H1 (cell line): Measurements from ENCODE around the gene MYH3. TPM values are rescaled to one million over a fixed set of nuclear protein-coding genes. Genes with fewer than 3 reads are reported as not detected.

ENCODE experiments used
- CTCF ChIA-PET: fragments of 300-600 bp; sonication (Branson Sonifier 250); formaldehyde crosslinking; loops from one replicate; lab custom pipeline; 2021; ENCODE audit not compliant: partially characterized antibody; lab: Charles Lee
- POLR2A ChIA-PET: fragments of 300-600 bp; sonication (Branson Sonifier 250); formaldehyde crosslinking; loops from one replicate; lab custom pipeline; 2021; ENCODE audit warnings: inconsistent platforms; ENCODE audit not compliant: partially characterized antibody; lab: Charles Lee
- DNase-seq, 2 experiments: peaks; one replicate each; pipeline versions ENCODE4 v3.0.0 to v3.0.0-alpha.2; 2010 to 2022; ENCODE audit warnings: low spot score in 2 of 2, low read depth in 1 of 2, mixed read lengths in 1 of 2
- FAIRE-seq: peaks from 2 replicates; lab custom pipeline; 2011; peaks lifted over from hg19 to GRCh38; lab: Jason Lieb, UNC
- H2AFZ ChIP-seq: 2 replicates; pipeline ENCODE4 v1.8.1; 2012; ENCODE audit warnings: low read length, inconsistent platforms
- H2AK5ac ChIP-seq: 2 replicates; pipeline ENCODE4 v1.6.1; 2013; ENCODE audit warnings: low read depth, low read length
- H2BK120ac ChIP-seq: replicated peaks from 2 replicates; pipeline ENCODE3; 2013; ENCODE audit warnings: low read depth, low read length, inconsistent platforms
- H2BK12ac ChIP-seq: 2 replicates; pipeline ENCODE4 v1.6.1; 2013; ENCODE audit warnings: low read depth, low read length
- H2BK15ac ChIP-seq: 2 replicates; pipeline ENCODE4 v1.6.1; 2013; ENCODE audit warnings: low read length
- H2BK20ac ChIP-seq: 2 replicates; pipeline ENCODE4 v1.6.1; 2013; ENCODE audit warnings: low read length
- H2BK5ac ChIP-seq: 2 replicates; pipeline ENCODE4 v1.6.1; 2013; ENCODE audit warnings: low read depth, low read length
- H3K14ac ChIP-seq: 2 replicates; pipeline ENCODE4 v1.6.1; 2013; ENCODE audit warnings: inconsistent platforms; ENCODE audit not compliant: insufficient read length
- H3K18ac ChIP-seq: 2 replicates; pipeline ENCODE4 v1.6.1; 2013; ENCODE audit warnings: low read length; ENCODE audit errors: extremely low read depth
- H3K23ac ChIP-seq: 2 replicates; pipeline ENCODE4 v1.6.1; 2013; ENCODE audit warnings: inconsistent platforms; ENCODE audit not compliant: insufficient read length
- H3K23me2 ChIP-seq: 2 replicates; pipeline ENCODE4 v1.6.1; 2013; ENCODE audit warnings: low read depth, low read length
- H3K27ac ChIP-seq: 2 replicates; pipeline ENCODE4 v1.6.1; 2011; ENCODE audit warnings: low read depth, low read length, inconsistent platforms
- H3K27me3 ChIP-seq, 4 experiments: replicated peaks in 1 of 4; 1 replicate in 1 of 4; 2 replicates in 3 of 4; pipeline versions ENCODE4 v1.6.1 to v1.8.1; 2011 to 2013; ENCODE audit warnings: low read length in 3 of 4, mild to moderate bottlenecking in 3 of 4, inconsistent platforms in 2 of 4, mixed read lengths in 2 of 4, moderate library complexity in 1 of 4; ENCODE audit not compliant: control insufficient read depth in 3 of 4, insufficient read depth in 3 of 4; ENCODE audit errors: extremely low read depth in 1 of 4
- H3K36me3 ChIP-seq, 4 experiments: 2 replicates each; pipeline versions ENCODE4 v1.6.1 to v1.8.1; 2011 to 2013; ENCODE audit warnings: mild to moderate bottlenecking in 4 of 4, low read length in 3 of 4, moderate library complexity in 2 of 4, control low read depth in 1 of 4, inconsistent platforms in 1 of 4; ENCODE audit not compliant: insufficient read depth in 4 of 4, control insufficient read depth in 2 of 4
- H3K4ac ChIP-seq: replicated peaks from 2 replicates; pipeline ENCODE3; 2013; ENCODE audit warnings: low read length, low read depth, mixed read lengths, inconsistent platforms; ENCODE audit not compliant: insufficient read length
- H3K4me1 ChIP-seq, 4 experiments: replicated peaks in 1 of 4; 1 replicate in 1 of 4; 2 replicates in 3 of 4; pipeline versions ENCODE4 v1.6.1 to v1.8.1; 2011 to 2013; ENCODE audit warnings: low read length in 3 of 4, inconsistent platforms in 2 of 4, mixed read lengths in 1 of 4; ENCODE audit not compliant: insufficient read depth in 4 of 4, control insufficient read depth in 3 of 4
- H3K4me2 ChIP-seq, 2 experiments: 2 replicates each; pipeline versions ENCODE4 v1.6.1 to v1.8.1; 2011 to 2013; ENCODE audit warnings: low read depth in 2 of 2, low read length in 2 of 2, control low read depth in 1 of 2, inconsistent platforms in 1 of 2, mild to moderate bottlenecking in 1 of 2; ENCODE audit not compliant: insufficient read depth in 1 of 2
- H3K4me3 ChIP-seq, 4 experiments: fragments of 200-600, 300-600 bp in 1 of 4; sonication (generic), shearing (Covaris generic), sonication (Bioruptor Twin) in 1 of 4; 2 replicates each; pipeline versions ENCODE4 v1.5.1 to v1.8.1; 2011 to 2016; ENCODE audit warnings: low read length in 4 of 4, low read depth in 3 of 4, control low read depth in 2 of 4, inconsistent platforms in 2 of 4, mild to moderate bottlenecking in 2 of 4, mixed read lengths in 1 of 4, moderate library complexity in 1 of 4; ENCODE audit not compliant: insufficient read depth in 2 of 4; ENCODE audit errors: extremely low read depth in 1 of 4
- H3K56ac ChIP-seq: replicated peaks from 2 replicates; pipeline ENCODE3; 2013; ENCODE audit warnings: low read depth, mild to moderate bottlenecking, mixed read lengths, low read length, inconsistent platforms; ENCODE audit not compliant: insufficient read length
- H3K79me1 ChIP-seq: 2 replicates; pipeline ENCODE4 v1.6.1; 2013; ENCODE audit warnings: low read depth, low read length, control low read depth
- H3K79me2 ChIP-seq, 2 experiments: 2 replicates each; pipeline versions ENCODE4 v1.6.1 to v1.8.1; 2012 to 2013; ENCODE audit warnings: low read length in 2 of 2, mild to moderate bottlenecking in 2 of 2, inconsistent platforms in 1 of 2; ENCODE audit not compliant: insufficient read depth in 2 of 2, control insufficient read depth in 1 of 2
- H3K9ac ChIP-seq, 4 experiments: replicated peaks in 1 of 4; 1 replicate in 1 of 4; 2 replicates in 3 of 4; pipeline versions ENCODE4 v1.6.1 to v1.8.1; 2011 to 2013; ENCODE audit warnings: low read depth in 3 of 4, low read length in 3 of 4, control low read depth in 2 of 4, mild to moderate bottlenecking in 2 of 4, moderate library complexity in 2 of 4, inconsistent platforms in 1 of 4; ENCODE audit errors: extremely low read depth in 1 of 4
- H3K9me3 ChIP-seq, 2 experiments: 2 replicates each; pipeline versions ENCODE4 v1.6.1 to v1.8.1; 2012 to 2013; ENCODE audit warnings: mild to moderate bottlenecking in 2 of 2, moderate library complexity in 2 of 2, control low read depth in 1 of 2, inconsistent platforms in 1 of 2, low read depth in 1 of 2, low read length in 1 of 2, mixed read lengths in 1 of 2; ENCODE audit not compliant: insufficient read depth in 2 of 2
- H4K20me1 ChIP-seq, 2 experiments: replicated peaks in 1 of 2; 2 replicates each; pipeline versions ENCODE3 to v1.8.1; 2011 to 2013; ENCODE audit warnings: inconsistent platforms in 2 of 2, low read length in 2 of 2, mild to moderate bottlenecking in 1 of 2; ENCODE audit not compliant: insufficient read depth in 2 of 2, control insufficient read depth in 1 of 2
- H4K5ac ChIP-seq: 2 replicates; pipeline ENCODE4 v1.6.1; 2013; ENCODE audit warnings: low read length, low read depth, mixed read lengths, inconsistent platforms; ENCODE audit not compliant: insufficient read length
- H4K8ac ChIP-seq: 2 replicates; pipeline ENCODE4 v1.8.0; 2013; ENCODE audit warnings: mild to moderate bottlenecking, moderate library complexity, low read length, inconsistent platforms; ENCODE audit not compliant: insufficient read depth; ENCODE audit errors: extremely low read depth
- H4K91ac ChIP-seq: replicated peaks from 2 replicates; pipeline ENCODE3; 2013; ENCODE audit warnings: low read length, mixed read lengths, inconsistent platforms; ENCODE audit not compliant: insufficient read length
- CHD1 ChIP-seq: IDR thresholded peaks from 2 replicates; pipeline ENCODE4 v1.6.1; 2012; ENCODE audit warnings: low read depth, low read length, improper control_type of control experiment
- EP300 ChIP-seq, 2 experiments: IDR thresholded peaks; 1 replicate in 1 of 2; 2 replicates in 1 of 2; pipeline ENCODE4 v1.6.1; 2011 to 2012; ENCODE audit warnings: low read depth in 2 of 2, low read length in 2 of 2, mild to moderate bottlenecking in 2 of 2, borderline replicate concordance in 1 of 2, inconsistent platforms in 1 of 2, moderate library complexity in 1 of 2
- FOSL1 ChIP-seq: IDR thresholded peaks from 2 replicates; pipeline ENCODE4 v1.6.1; 2011; ENCODE audit warnings: mild to moderate bottlenecking, low read depth, low read length, moderate library complexity; ENCODE audit not compliant: insufficient read depth
- GABPA ChIP-seq: IDR thresholded peaks from 2 replicates; pipeline ENCODE4 v1.6.1; 2011; ENCODE audit warnings: mild to moderate bottlenecking, low read length, moderate library complexity, borderline replicate concordance; ENCODE audit not compliant: insufficient read depth
- GTF2F1 ChIP-seq: IDR thresholded peaks from 2 replicates; pipeline ENCODE4 v1.6.1; 2012; ENCODE audit warnings: low read depth, low read length, improper control_type of control experiment, borderline replicate concordance
- JUN ChIP-seq: IDR thresholded peaks from 2 replicates; pipeline ENCODE4 v1.6.1; 2011; ENCODE audit warnings: low read depth, mild to moderate bottlenecking, improper control_type of control experiment, low read length
- KDM5A ChIP-seq: fragments of 200-600 bp; IDR thresholded peaks from 2 replicates; pipeline ENCODE4 v1.7.1; 2012; ENCODE audit warnings: mild to moderate bottlenecking, low read length, inconsistent platforms, mixed read lengths
- MAFK ChIP-seq: IDR thresholded peaks from 2 replicates; pipeline ENCODE4 v1.6.1; 2012; ENCODE audit warnings: low read depth, mild to moderate bottlenecking, improper control_type of control experiment, low read length
- POLR2A ChIP-seq, 2 experiments: IDR thresholded peaks; 1 replicate in 1 of 2; 2 replicates in 1 of 2; pipeline ENCODE4 v1.6.1; 2011; ENCODE audit warnings: low read depth in 2 of 2, low read length in 2 of 2, mild to moderate bottlenecking in 2 of 2; ENCODE audit errors: control extremely low read depth in 1 of 2
- POU5F1 ChIP-seq: IDR thresholded peaks from 2 replicates; pipeline ENCODE4 v1.6.1; 2011; ENCODE audit warnings: low read depth, mild to moderate bottlenecking, low read length, moderate library complexity
- RXRA ChIP-seq: IDR thresholded peaks from 2 replicates; pipeline ENCODE4 v1.6.1; 2011; ENCODE audit warnings: low read depth, mild to moderate bottlenecking, low read length, moderate library complexity; ENCODE audit not compliant: insufficient read depth
- SP2 ChIP-seq: IDR thresholded peaks from 2 replicates; pipeline ENCODE4 v1.6.1; 2012; ENCODE audit warnings: mild to moderate bottlenecking, low read length, inconsistent platforms
- TCF12 ChIP-seq: IDR thresholded peaks from 2 replicates; pipeline ENCODE4 v1.6.1; 2011; ENCODE audit warnings: low read depth, mild to moderate bottlenecking, low read length
- TEAD4 ChIP-seq: IDR thresholded peaks from 2 replicates; pipeline ENCODE4 v1.6.1; 2012; ENCODE audit warnings: low read depth, low read length, inconsistent platforms, mixed read lengths
- YY1 ChIP-seq: IDR thresholded peaks from 2 replicates; pipeline ENCODE4 v1.6.1; 2011; ENCODE audit warnings: low read depth, mild to moderate bottlenecking, low read length
- WGBS, 2 experiments: shearing (Covaris generic) in 1 of 2; methylation state at CpG; one replicate each; pipeline versions ENCODE4 v1.1.6 to v1.1.7; 2013 to 2015; ENCODE audit warnings: low lambda C conversion rate in 2 of 2, mixed read lengths in 2 of 2, inconsistent platforms in 1 of 2, low coverage in 1 of 2, missing lambda C conversion rate in 1 of 2; ENCODE audit not compliant: insufficient replicate concordance in 2 of 2, insufficient coverage in 1 of 2, insufficient read length in 1 of 2; ENCODE audit errors: extremely low coverage in 1 of 2, missing lambda C conversion rate in 1 of 2; 5-methylcytosine and 5-hydroxymethylcytosine counted together
- polyA plus RNA-seq, 7 experiments: library from polyadenylated mRNA; depleted of rRNA in 3 of 7; stranded (reverse) in 5 of 7; unstranded in 2 of 7; fragments of >200 nt in 5 of 7; fragments of 200-250 nt in 2 of 7; gene quantifications; 1 replicate in 5 of 7; 2 replicates in 1 of 7; 4 replicates in 1 of 7; pipeline versions ENCODE4 v1.2.1 to v1.2.3, GENCODE V29; 2011 to 2013; ENCODE audit warnings: missing spikeins in 2 of 7, mixed read lengths in 2 of 7
- total RNA-seq: library from RNA; stranded (reverse); fragmentation: NEBNext Ultra II Directional; extraction: Animal tissue kit (Norgen Biotek cat#: 25700); gene quantifications from 2 replicates; pipeline ENCODE4 v1.2.1, GENCODE V29; 2021
- TF ChIP-seq, protein P1 (sequence below): IDR thresholded peaks from 2 replicates; pipeline ENCODE4 v1.6.1; 2012; ENCODE audit warnings: inconsistent platforms

MYH3 gene
- total and polyA plus RNA-seq, 2 of the 8 experiments (the other 6 are each of a cell fraction or from before 2014, with no cell fraction given) = 0.65 to 1.8 TPM

DNA sequence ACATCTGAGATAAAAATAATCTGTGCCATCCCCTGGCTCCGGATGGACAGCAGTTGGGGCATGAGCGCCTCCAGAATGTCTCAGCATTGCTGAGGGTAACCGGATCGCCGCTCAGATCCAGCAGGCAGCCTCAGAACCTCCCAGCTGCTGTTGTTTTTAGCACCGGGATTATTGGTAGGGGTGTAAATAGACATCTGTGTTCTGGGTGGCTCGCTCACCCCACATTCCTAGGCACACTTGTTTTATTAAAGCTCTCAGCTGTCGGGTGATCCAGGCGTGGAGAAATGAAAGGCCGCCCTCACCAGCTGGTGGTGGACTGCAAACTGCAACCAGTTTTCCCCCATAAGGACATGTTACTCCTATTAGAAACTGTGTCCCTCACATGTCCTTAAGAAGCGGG is 32.1 kb downstream of the MYH3 start:
- Histone ChIP-seq H3K23me2 (peaks cover 1% of the 10 kb centered on the region; the same call in 1 of the 2 replicates), H3K4me1 (no peaks in the 10 kb centered on the region), H3K27ac (no peak overlapping the region), H2BK12ac (no peak overlapping the region), H2BK120ac (no peak overlapping the region), H3K18ac (no peak overlapping the region), H3K36me3 (no peaks in the 10 kb centered on the region; a peak in 1 of 8 replicates), H3K4me3 (no peak overlapping the region), H4K5ac (no peak overlapping the region), H2BK15ac (no peak overlapping the region), H2BK20ac (no peak overlapping the region), H3K14ac (no peak overlapping the region), H2AK5ac (no peak overlapping the region), H3K9ac (no peak overlapping the region), H4K91ac (no peak overlapping the region), H3K27me3 (no peaks in the 10 kb centered on the region), H4K8ac (no peak overlapping the region), H3K4ac (no peak overlapping the region), H3K23ac (no peak overlapping the region), H3K79me1 (no peaks in the 10 kb centered on the region), H2BK5ac (no peak overlapping the region), H3K9me3 (no peaks in the 10 kb centered on the region), H3K56ac (no peak overlapping the region), H3K79me2 (no peaks in the 10 kb centered on the region), H3K4me2 (no peak overlapping the region), H4K20me1 (no peaks in the 10 kb centered on the region), H2AFZ (no peak overlapping the region)
- POLR2A ChIA-PET = no interaction called here
- DNase-seq (no peak), FAIRE-seq (no peak)
- WGBS, 2 experiments = 97% methylated on average over 11 of the region's 11 CpGs; no CpG with 5 or more reads in 1 of the 2 experiments
- CTCF ChIA-PET = interaction anchor here (0.7 to 21.3 kb wide), 3 partner anchors 7 to 672 kb away, joined by 3 to 323 read pairs (median 323); no protein-coding TSS in a partner anchor
- no peak for TF ChIP-seq TEAD4
- no peak for TF ChIP-seq JUN
- TF ChIP-seq YY1 = no peak
- TF ChIP-seq GABPA = no peak
- TF ChIP-seq, protein P1, sequence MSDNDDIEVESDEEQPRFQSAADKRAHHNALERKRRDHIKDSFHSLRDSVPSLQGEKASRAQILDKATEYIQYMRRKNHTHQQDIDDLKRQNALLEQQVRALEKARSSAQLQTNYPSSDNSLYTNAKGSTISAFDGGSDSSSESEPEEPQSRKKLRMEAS = no peak
- no peak for TF ChIP-seq TCF12
- no peak for TF ChIP-seq MAFK
- TF ChIP-seq FOSL1 = no peak
- no peak for TF ChIP-seq POLR2A (IDR thresholded peaks at IDR 0.05; ENCODE audit: control extremely low read depth in 1 of 2, low read depth in 2 of 2, low read length in 2 of 2)
- TF ChIP-seq POU5F1 = no peak
- no peak for TF ChIP-seq RXRA
- TF ChIP-seq SP2 = no peak
- TF ChIP-seq CHD1 = no peak
- no peak for TF ChIP-seq EP300 (IDR thresholded peaks at IDR 0.05; ENCODE audit: borderline replicate concordance in 1 of 2, low read depth in 2 of 2, low read length in 2 of 2)
- no peak for TF ChIP-seq GTF2F1
- TF ChIP-seq KDM5A = no peak
